ENCODE data around the gene MKNK1.

Gene MKNK1

GRCh38 chr1:46538147-46538546, 65.9 kb downstream of the MKNK1 start:
- no peaks in the 10 kb centered on the region for H3K4me1 ChIP-seq (ENCODE audit: control insufficient read depth, insufficient read depth, low read length)
- no peaks in the 10 kb centered on the region for H3K9me3 ChIP-seq (ENCODE audit: control insufficient read depth, insufficient read depth, low read depth, low read length)
- TF ChIP-seq SETDB1 (IDR thresholded peaks at IDR 0.05; ENCODE audit: insufficient read length, low read length) (no peak), ZNF341 (tag by site-specific recombination; IDR thresholded peaks at IDR 0.05; ENCODE audit: low read depth) (no peak), ZNF514 (tag by site-specific recombination; IDR thresholded peaks at IDR 0.05) (no peak), ZSCAN23 (tag by site-specific recombination; IDR thresholded peaks at IDR 0.05) (no peak), ZNF529 (tag by site-specific recombination; IDR thresholded peaks at IDR 0.05; ENCODE audit: insufficient replicate concordance) (no peak)
- TF ChIP-seq, protein P1, sequence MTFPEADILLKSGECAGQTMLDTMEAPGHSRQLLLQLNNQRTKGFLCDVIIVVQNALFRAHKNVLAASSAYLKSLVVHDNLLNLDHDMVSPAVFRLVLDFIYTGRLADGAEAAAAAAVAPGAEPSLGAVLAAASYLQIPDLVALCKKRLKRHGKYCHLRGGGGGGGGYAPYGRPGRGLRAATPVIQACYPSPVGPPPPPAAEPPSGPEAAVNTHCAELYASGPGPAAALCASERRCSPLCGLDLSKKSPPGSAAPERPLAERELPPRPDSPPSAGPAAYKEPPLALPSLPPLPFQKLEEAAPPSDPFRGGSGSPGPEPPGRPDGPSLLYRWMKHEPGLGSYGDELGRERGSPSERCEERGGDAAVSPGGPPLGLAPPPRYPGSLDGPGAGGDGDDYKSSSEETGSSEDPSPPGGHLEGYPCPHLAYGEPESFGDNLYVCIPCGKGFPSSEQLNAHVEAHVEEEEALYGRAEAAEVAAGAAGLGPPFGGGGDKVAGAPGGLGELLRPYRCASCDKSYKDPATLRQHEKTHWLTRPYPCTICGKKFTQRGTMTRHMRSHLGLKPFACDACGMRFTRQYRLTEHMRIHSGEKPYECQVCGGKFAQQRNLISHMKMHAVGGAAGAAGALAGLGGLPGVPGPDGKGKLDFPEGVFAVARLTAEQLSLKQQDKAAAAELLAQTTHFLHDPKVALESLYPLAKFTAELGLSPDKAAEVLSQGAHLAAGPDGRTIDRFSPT (tag by site-specific recombination; IDR thresholded peaks at IDR 0.05): no peak
- TF ChIP-seq, protein P2, sequence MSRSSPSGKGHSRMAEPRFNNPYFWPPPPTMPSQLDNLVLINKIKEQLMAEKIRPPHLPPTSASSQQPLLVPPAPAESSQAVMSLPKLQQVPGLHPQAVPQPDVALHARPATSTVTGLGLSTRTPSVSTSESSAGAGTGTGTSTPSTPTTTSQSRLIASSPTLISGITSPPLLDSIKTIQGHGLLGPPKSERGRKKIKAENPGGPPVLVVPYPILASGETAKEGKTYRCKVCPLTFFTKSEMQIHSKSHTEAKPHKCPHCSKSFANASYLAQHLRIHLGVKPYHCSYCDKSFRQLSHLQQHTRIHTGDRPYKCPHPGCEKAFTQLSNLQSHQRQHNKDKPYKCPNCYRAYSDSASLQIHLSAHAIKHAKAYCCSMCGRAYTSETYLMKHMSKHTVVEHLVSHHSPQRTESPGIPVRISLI (tag by site-specific recombination; IDR thresholded peaks at IDR 0.05): no peak
- H3K4me3 ChIP-seq (ENCODE audit: low read depth, low read length): no peak overlapping the region
- POLR2A ChIA-PET: interaction anchor here (1.3 kb wide), 1 partner anchor 181 kb away, joined by 4 read pairs; the partner anchor contains the start of gene EFCAB14
- CTCF ChIA-PET: interaction anchor here (1.0 to 15.0 kb wide), 5 partner anchors 9 to 89 kb away, joined by 3 to 418 read pairs (median 64); partner anchors contain the start of gene DMBX1
- H3K27ac ChIP-seq (ENCODE audit: extremely low read depth, low read depth, low read length): no peak overlapping the region
- no peaks in the 10 kb centered on the region for H3K36me3 ChIP-seq (ENCODE audit: control insufficient read depth in 2 of 2, insufficient read depth in 1 of 2, low read length in 2 of 2)

DNA sequence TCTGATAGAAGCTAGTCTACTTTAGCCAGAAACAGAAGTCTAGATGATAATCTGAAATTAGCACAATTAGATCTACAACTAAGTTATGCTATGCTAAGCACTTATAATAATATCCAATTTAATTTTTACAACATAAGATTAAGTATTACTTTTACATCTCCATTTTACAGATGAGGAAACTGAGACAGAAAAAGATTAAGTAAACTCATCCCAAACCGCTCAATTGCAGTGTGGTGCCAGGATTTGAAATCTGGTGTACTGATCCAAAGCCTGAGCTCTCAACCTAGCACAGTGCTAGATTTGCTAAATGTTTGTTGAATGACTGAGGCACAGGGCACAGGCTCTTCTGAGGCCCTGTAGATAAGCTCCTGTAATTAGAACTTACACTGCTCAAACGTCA, 66.4 kb downstream of the MKNK1 start:
- Histone ChIP-seq H3K4me3 (ENCODE audit: low read depth, low read length) (no peak overlapping the region), H3K27ac (ENCODE audit: extremely low read depth, low read depth, low read length) (no peak overlapping the region), H3K9me3 (ENCODE audit: control insufficient read depth, insufficient read depth, low read depth, low read length) (no peaks in the 10 kb centered on the region), H3K4me1 (ENCODE audit: control insufficient read depth, insufficient read depth, low read length) (no peaks in the 10 kb centered on the region), H3K36me3 (ENCODE audit: control insufficient read depth in 2 of 2, insufficient read depth in 1 of 2, low read length in 2 of 2) (no peaks in the 10 kb centered on the region)
- ChIA-PET CTCF (interaction anchor here (0.7 to 15.0 kb wide), 6 partner anchors 9 to 209 kb away, joined by 3 to 418 read pairs (median 38); partner anchors contain the start of gene DMBX1), POLR2A (interaction anchor here (1.3 kb wide), 1 partner anchor 182 kb away, joined by 4 read pairs; the partner anchor contains the start of gene EFCAB14)
- no peak for TF ChIP-seq ZIC2 (tag by site-specific recombination; IDR thresholded peaks at IDR 0.05)
- no peak for TF ChIP-seq ZNF518A (tag by site-specific recombination; conservative IDR thresholded peaks at IDR 0.05; ENCODE audit: low read depth)
- no peak for TF ChIP-seq BCL6B (tag by site-specific recombination; IDR thresholded peaks at IDR 0.05)
- TF ChIP-seq CTCF (tag by site-specific recombination; IDR thresholded peaks at IDR 0.05): no peak
- TF ChIP-seq KLF8 (tag by site-specific recombination; IDR thresholded peaks at IDR 0.05): no peak
- TF ChIP-seq ZNF548 (tag by site-specific recombination; IDR thresholded peaks at IDR 0.05): no peak
- TF ChIP-seq, protein P3, sequence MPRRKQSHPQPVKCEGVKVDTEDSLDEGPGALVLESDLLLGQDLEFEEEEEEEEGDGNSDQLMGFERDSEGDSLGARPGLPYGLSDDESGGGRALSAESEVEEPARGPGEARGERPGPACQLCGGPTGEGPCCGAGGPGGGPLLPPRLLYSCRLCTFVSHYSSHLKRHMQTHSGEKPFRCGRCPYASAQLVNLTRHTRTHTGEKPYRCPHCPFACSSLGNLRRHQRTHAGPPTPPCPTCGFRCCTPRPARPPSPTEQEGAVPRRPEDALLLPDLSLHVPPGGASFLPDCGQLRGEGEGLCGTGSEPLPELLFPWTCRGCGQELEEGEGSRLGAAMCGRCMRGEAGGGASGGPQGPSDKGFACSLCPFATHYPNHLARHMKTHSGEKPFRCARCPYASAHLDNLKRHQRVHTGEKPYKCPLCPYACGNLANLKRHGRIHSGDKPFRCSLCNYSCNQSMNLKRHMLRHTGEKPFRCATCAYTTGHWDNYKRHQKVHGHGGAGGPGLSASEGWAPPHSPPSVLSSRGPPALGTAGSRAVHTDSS (tag by site-specific recombination; IDR thresholded peaks at IDR 0.05): no peak
- no peak for TF ChIP-seq MZF1 (tag by site-specific recombination; IDR thresholded peaks at IDR 0.05; ENCODE audit: borderline replicate concordance)
- TF ChIP-seq, protein P4, sequence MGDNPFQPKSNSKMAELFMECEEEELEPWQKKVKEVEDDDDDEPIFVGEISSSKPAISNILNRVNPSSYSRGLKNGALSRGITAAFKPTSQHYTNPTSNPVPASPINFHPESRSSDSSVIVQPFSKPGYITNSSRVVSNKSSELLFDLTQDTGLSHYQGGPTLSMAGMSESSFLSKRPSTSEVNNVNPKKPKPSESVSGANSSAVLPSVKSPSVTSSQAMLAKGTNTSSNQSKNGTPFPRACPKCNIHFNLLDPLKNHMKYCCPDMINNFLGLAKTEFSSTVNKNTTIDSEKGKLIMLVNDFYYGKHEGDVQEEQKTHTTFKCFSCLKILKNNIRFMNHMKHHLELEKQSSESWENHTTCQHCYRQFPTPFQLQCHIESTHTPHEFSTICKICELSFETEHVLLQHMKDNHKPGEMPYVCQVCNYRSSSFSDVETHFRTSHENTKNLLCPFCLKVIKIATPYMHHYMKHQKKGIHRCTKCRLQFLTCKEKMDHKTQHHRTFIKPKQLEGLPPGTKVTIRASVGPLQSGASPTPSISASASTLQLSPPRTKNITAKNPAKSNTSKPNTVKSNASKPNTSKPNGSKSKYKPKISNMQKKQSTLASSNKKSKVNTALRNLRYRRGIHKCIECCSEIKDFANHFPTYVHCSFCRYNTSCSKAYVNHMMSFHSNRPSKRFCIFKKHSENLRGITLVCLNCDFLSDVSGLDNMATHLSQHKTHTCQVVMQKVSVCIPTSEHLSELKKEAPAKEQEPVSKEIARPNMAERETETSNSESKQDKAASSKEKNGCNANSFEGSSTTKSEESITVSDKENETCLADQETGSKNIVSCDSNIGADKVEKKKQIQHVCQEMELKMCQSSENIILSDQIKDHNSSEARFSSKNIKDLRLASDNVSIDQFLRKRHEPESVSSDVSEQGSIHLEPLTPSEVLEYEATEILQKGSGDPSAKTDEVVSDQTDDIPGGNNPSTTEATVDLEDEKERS (tag by site-specific recombination; IDR thresholded peaks at IDR 0.05): no peak
- no peak for TF ChIP-seq KLF10 (tag by site-specific recombination; IDR thresholded peaks at IDR 0.05)
- no peak for TF ChIP-seq BCL11B (tag by site-specific recombination; IDR thresholded peaks at IDR 0.05; ENCODE audit: low read depth)

Data from HEK293 (cell line).